Measurements from ENCODE around the gene PCDH9. TPM values are rescaled to one million over a fixed set of nuclear protein-coding genes. Genes with fewer than 3 reads are reported as not detected.

PCDH9 gene, protein sequence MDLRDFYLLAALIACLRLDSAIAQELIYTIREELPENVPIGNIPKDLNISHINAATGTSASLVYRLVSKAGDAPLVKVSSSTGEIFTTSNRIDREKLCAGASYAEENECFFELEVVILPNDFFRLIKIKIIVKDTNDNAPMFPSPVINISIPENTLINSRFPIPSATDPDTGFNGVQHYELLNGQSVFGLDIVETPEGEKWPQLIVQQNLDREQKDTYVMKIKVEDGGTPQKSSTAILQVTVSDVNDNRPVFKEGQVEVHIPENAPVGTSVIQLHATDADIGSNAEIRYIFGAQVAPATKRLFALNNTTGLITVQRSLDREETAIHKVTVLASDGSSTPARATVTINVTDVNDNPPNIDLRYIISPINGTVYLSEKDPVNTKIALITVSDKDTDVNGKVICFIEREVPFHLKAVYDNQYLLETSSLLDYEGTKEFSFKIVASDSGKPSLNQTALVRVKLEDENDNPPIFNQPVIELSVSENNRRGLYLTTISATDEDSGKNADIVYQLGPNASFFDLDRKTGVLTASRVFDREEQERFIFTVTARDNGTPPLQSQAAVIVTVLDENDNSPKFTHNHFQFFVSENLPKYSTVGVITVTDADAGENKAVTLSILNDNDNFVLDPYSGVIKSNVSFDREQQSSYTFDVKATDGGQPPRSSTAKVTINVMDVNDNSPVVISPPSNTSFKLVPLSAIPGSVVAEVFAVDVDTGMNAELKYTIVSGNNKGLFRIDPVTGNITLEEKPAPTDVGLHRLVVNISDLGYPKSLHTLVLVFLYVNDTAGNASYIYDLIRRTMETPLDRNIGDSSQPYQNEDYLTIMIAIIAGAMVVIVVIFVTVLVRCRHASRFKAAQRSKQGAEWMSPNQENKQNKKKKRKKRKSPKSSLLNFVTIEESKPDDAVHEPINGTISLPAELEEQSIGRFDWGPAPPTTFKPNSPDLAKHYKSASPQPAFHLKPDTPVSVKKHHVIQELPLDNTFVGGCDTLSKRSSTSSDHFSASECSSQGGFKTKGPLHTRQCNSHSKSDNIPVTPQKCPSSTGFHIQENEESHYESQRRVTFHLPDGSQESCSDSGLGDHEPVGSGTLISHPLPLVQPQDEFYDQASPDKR (N-terminal part only)
- total RNA-seq, result 14.7 TPM
- long read RNA-seq, partial matches to known transcripts, result 0 of 7 reads
- long read RNA-seq, other reads (novel, unspliced or antisense), result 7 of 7 reads

- Histone ChIP-seq H3K9me3 (replicated peaks) (no peaks in the 10 kb centered on the region), H3K4me1 (peaks cover 82% of the 10 kb centered on the region), H3K27ac (replicated peaks) (peak within 1 kb of the TSS; percentile 99), H3K36me3 (no peaks in the 10 kb centered on the region), H3K4me3 (peak within 1 kb of the TSS; percentile 87), H3K27me3 (ENCODE audit: low read depth) (no peaks in the 10 kb centered on the region)
- TF ChIP-seq, protein P1, sequence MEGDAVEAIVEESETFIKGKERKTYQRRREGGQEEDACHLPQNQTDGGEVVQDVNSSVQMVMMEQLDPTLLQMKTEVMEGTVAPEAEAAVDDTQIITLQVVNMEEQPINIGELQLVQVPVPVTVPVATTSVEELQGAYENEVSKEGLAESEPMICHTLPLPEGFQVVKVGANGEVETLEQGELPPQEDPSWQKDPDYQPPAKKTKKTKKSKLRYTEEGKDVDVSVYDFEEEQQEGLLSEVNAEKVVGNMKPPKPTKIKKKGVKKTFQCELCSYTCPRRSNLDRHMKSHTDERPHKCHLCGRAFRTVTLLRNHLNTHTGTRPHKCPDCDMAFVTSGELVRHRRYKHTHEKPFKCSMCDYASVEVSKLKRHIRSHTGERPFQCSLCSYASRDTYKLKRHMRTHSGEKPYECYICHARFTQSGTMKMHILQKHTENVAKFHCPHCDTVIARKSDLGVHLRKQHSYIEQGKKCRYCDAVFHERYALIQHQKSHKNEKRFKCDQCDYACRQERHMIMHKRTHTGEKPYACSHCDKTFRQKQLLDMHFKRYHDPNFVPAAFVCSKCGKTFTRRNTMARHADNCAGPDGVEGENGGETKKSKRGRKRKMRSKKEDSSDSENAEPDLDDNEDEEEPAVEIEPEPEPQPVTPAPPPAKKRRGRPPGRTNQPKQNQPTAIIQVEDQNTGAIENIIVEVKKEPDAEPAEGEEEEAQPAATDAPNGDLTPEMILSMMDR (IDR thresholded peaks at IDR 0.05; ENCODE audit: borderline replicate concordance), result no peak
- intact Hi-C loops (cut with micrococcal nuclease), result loop anchor here (5.0 kb wide), 1 partner anchor 152 kb away; no protein-coding TSS in a partner anchor
- no peak for DNase-seq
Measured at GRCh38 chr13:67229481-67230403, at the start of gene PCDH9. Gene PCDH9 (minus strand): TSS chr13:67230336. CDS start chr13:67228440, 1,896 bp downstream.

DNA sequence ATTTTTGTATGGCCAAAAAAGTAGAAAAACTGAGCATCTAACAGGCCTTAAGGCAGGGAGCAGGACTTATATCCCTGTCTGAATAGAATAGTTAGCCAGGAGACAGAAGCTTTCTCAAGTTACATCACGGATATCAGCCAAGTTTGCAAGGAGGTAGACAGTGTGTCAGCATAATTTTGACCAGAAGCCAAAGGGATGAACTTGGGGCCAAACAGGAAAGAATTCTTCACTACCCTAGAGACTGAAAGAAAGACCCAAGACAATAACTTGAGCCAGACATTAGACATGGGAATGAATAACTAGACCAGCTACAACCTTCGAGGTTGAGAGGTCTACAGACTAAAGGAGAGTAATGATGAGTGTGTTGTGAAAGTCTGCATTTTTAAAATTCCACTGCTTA lies 48.1 kb upstream of the PCDH9 start:
- Histone ChIP-seq H3K4me3 (no peak overlapping the region), H3K27me3 (ENCODE audit: low read depth) (no peaks in the 10 kb centered on the region), H3K4me1 (no peaks in the 10 kb centered on the region), H3K9me3 (replicated peaks) (peaks cover 4% of the 10 kb centered on the region), H3K27ac (replicated peaks) (no peak overlapping the region), H3K36me3 (no peaks in the 10 kb centered on the region)
- intact Hi-C loops (cut with micrococcal nuclease), result no loop called here
- DNase-seq, result no peak
- TF ChIP-seq, protein P1 (IDR thresholded peaks at IDR 0.05; ENCODE audit: borderline replicate concordance), result no peak

- intact Hi-C loops (cut with micrococcal nuclease), result no loop called here
- peaks cover 4% of the 10 kb centered on the region for H3K9me3 ChIP-seq (replicated peaks)
- TF ChIP-seq, protein P1 (IDR thresholded peaks at IDR 0.05; ENCODE audit: borderline replicate concordance), result no peak
- H3K4me3 ChIP-seq, result no peak overlapping the region
- no peaks in the 10 kb centered on the region for H3K36me3 ChIP-seq
- no peaks in the 10 kb centered on the region for H3K27me3 ChIP-seq (ENCODE audit: low read depth)
- no peak overlapping the region for H3K27ac ChIP-seq (replicated peaks)
- no peak for DNase-seq
- no peaks in the 10 kb centered on the region for H3K4me1 ChIP-seq
Measured at GRCh38 chr13:67277581-67277980, 47.4 kb upstream of the PCDH9 start.

- DNase-seq, result no peak
- Histone ChIP-seq H3K27ac (replicated peaks) (no peak overlapping the region), H3K9me3 (replicated peaks) (peaks cover 4% of the 10 kb centered on the region), H3K36me3 (no peaks in the 10 kb centered on the region), H3K4me1 (no peaks in the 10 kb centered on the region), H3K27me3 (ENCODE audit: low read depth) (no peaks in the 10 kb centered on the region), H3K4me3 (no peak overlapping the region)
- intact Hi-C loops (cut with micrococcal nuclease), result no loop called here
- TF ChIP-seq, protein P1 (IDR thresholded peaks at IDR 0.05; ENCODE audit: borderline replicate concordance), result no peak
Measured at GRCh38 chr13:67275351-67275960, 45.3 kb upstream of the PCDH9 start.
